Body of pancreas (tissue), 4 donors: ENCODE results near the gene PPP1R1B. TPM values are rescaled to one million over a fixed set of nuclear protein-coding genes. Genes with fewer than 3 reads are reported as not detected.

Experiments used
- ATAC-seq: fragments of 150-250 bp; one replicate; pipeline ENCODE4 v1.9.1; 2016
- DNase-seq, 4 donors: peaks; one replicate each; pipeline ENCODE4 v3.0.0-alpha.2; 2019
- H3K27ac ChIP-seq, 4 donors: fragments of 200-600 bp; sonication (generic); 1 replicate in 3 of 4; 2 replicates in 1 of 4; pipeline versions ENCODE4 v1.5.1 to v1.6.1; 2016 to 2019; ENCODE audit warnings: mild to moderate bottlenecking in 1 of 4, mixed read lengths in 1 of 4, moderate library complexity in 1 of 4
- H3K27me3 ChIP-seq, 2 donors: fragments of 200-600 bp; sonication (generic); one replicate each; pipeline ENCODE4 v1.6.0; 2016; ENCODE audit warnings: mild to moderate bottlenecking in 1 of 2
- H3K36me3 ChIP-seq, 2 donors: fragments of 200-600 bp; sonication (generic); replicated peaks in 1 of 2; 2 replicates each; pipeline ENCODE4 v1.5.1; 2016; ENCODE audit warnings: low read depth in 2 of 2; ENCODE audit not compliant: insufficient read depth in 1 of 2
- H3K4me1 ChIP-seq: fragments of 200-600 bp; sonication (generic); one replicate; pipeline ENCODE4 v1.6.0; 2016
- H3K4me3 ChIP-seq, 2 donors: fragments of 200-600 bp; sonication (generic); 1 replicate in 1 of 2; 2 replicates in 1 of 2; pipeline ENCODE4 v1.5.1; 2016 to 2019
- H3K9me3 ChIP-seq, 3 donors: fragments of 200-600 bp; sonication (generic); 1 replicate in 2 of 3; 2 replicates in 1 of 3; pipeline ENCODE4 v1.5.1; 2016
- POLR2A ChIP-seq, 3 donors: fragments of 450-650 bp; IDR thresholded peaks; one replicate each; pipeline ENCODE4 v1.6.1; 2016; ENCODE audit warnings: antibody characterized with exemption in 3 of 3, mild to moderate bottlenecking in 2 of 3
- WGBS, 2 donors: methylation state at CpG; one replicate each; pipeline ENCODE4 v1.1.5; 2017; 5-methylcytosine and 5-hydroxymethylcytosine counted together
- intact Hi-C: fragments of 100-400 bp; cut with DNase I; formaldehyde crosslinking; loops from one replicate; pipeline ENCODE4 v1.15.1; 2023
- total RNA-seq, 2 donors: library from RNA; depleted of rRNA; stranded (reverse); fragments of >200 nt; gene quantifications; one replicate each; pipeline ENCODE4 v1.1.0, GENCODE V29; 2016
- TF ChIP-seq, protein P1 (sequence below), 7 experiments: fragments of 450-650 bp in 4 of 7; fragments of 200-600 bp in 3 of 7; sonication (generic) in 3 of 7; IDR thresholded peaks; one replicate each; pipeline ENCODE4 v1.5.1; 2016 to 2019; ENCODE audit warnings: antibody characterized with exemption in 7 of 7

The PPP1R1B gene
- total RNA-seq, 2 donors from 2014 or later = 38.4 to 75.8 TPM

DNA sequence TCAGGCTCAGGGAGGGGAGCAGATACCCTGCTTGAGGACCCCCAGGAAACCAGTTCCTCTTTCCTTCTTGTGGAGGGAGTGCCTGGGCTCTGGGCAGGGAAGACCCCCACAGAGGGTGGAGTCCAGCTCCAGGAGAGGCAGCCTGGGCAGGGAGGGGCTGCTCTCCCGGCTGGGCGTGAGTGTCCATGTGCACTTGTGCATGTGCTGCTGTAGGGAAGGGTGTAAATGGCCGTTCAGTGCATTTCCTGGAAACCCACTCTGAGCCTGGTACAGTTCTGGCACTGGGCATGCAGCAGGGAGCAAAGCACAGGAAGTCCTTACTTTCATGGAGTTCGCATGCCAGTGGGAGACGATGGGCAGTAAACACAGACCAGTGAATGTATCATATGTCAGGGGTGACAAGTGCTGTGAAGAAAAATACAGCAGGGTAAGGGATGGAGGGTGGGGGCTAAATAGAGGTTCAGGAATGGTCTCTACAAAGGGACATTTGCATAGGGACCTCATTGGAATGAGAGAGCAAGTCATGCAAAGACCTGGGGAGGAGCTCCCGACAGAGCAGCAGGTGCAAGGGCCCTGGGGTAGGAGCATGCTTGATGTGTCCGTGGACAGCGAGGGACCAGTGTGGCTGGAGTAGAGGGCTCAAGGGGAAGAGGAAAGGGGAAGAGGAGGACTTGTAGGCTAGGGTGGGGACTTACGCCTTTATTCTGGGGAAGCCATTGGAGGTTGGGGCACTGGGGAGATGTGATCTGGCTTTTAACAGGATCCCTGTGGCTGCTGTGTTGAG, 15.7 kb downstream of the PPP1R1B start:
- no peaks in the 10 kb centered on the region for H3K9me3 ChIP-seq
- H3K27me3 ChIP-seq = no peaks in the 10 kb centered on the region
- TF ChIP-seq, protein P1, sequence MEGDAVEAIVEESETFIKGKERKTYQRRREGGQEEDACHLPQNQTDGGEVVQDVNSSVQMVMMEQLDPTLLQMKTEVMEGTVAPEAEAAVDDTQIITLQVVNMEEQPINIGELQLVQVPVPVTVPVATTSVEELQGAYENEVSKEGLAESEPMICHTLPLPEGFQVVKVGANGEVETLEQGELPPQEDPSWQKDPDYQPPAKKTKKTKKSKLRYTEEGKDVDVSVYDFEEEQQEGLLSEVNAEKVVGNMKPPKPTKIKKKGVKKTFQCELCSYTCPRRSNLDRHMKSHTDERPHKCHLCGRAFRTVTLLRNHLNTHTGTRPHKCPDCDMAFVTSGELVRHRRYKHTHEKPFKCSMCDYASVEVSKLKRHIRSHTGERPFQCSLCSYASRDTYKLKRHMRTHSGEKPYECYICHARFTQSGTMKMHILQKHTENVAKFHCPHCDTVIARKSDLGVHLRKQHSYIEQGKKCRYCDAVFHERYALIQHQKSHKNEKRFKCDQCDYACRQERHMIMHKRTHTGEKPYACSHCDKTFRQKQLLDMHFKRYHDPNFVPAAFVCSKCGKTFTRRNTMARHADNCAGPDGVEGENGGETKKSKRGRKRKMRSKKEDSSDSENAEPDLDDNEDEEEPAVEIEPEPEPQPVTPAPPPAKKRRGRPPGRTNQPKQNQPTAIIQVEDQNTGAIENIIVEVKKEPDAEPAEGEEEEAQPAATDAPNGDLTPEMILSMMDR (IDR thresholded peaks at IDR 0.05) = no peak
- no peak for TF ChIP-seq POLR2A (IDR thresholded peaks at IDR 0.05)
- intact Hi-C loops = no loop called here
- H3K4me3 ChIP-seq = no peak overlapping the region
- ATAC-seq (no peak), DNase-seq (no peak)
- WGBS, 2 donors = 80 to 85% methylated on average over 9 of the region's 9 CpGs
- H3K4me1 ChIP-seq = peaks cover 47% of the 10 kb centered on the region
- no peak overlapping the region for H3K27ac ChIP-seq
- no peaks in the 10 kb centered on the region for H3K36me3 ChIP-seq

DNA sequence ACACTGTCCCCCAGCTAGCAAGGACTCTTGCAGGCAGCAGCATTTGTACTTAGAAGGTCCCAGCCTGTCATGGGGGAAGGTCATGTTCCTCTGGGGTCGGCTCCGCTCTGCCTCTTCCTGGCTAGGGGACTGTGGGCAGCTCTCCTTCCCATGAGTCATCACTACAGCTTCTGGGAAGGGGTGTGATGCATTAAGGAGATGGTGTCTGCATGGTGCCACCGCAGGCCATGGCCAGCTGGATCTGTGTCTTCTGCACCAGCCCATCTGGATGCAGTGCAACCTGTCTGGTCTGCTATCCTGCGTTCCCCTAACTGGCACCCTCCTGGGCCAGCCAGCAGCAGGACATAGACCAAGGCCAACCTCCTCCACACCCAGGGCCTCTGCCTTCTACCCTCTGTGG, 16.5 kb downstream of the PPP1R1B start:
- Histone ChIP-seq H3K27me3 (no peaks in the 10 kb centered on the region), H3K9me3 (no peaks in the 10 kb centered on the region), H3K4me3 (no peak overlapping the region), H3K27ac (no peak overlapping the region), H3K36me3 (no peaks in the 10 kb centered on the region), H3K4me1 (peaks cover 39% of the 10 kb centered on the region)
- no peak for TF ChIP-seq POLR2A (IDR thresholded peaks at IDR 0.05)
- TF ChIP-seq, protein P1 (IDR thresholded peaks at IDR 0.05) = no peak
- ATAC-seq (no peak), DNase-seq (no peak)
- intact Hi-C loops = no loop called here
- WGBS, 2 donors = 74% methylated on average over 4 of the region's 4 CpGs; no CpG with 5 or more reads in 1 of the 2 donors

DNA sequence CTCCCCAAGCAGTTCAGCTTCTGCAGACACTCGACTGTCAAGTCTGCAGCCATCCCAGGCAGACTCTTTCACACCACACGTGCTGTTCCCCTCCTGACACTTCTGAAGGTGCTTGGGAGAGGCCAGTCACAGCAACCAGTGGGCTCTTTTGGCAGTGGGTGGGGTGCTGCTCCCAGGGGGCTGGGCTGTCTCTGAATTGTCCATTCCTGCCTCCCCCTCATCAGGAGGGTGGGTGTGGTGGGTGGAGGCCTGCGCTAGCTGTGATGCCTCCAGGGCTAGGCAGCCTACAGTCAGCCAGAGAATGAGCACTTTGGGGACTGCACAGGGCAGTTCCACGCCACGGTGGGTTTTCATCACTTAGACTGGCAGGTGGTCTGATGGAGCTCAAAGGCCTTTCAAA, 20.5 kb downstream of the PPP1R1B start:
- Histone ChIP-seq H3K27ac (no peak overlapping the region), H3K27me3 (no peaks in the 10 kb centered on the region), H3K36me3 (no peaks in the 10 kb centered on the region), H3K9me3 (no peaks in the 10 kb centered on the region), H3K4me3 (no peak overlapping the region), H3K4me1 (peaks cover 2% of the 10 kb centered on the region)
- no peak for TF ChIP-seq POLR2A (IDR thresholded peaks at IDR 0.05)
- TF ChIP-seq, protein P1 (IDR thresholded peaks at IDR 0.05) = no peak
- ATAC-seq (no peak), DNase-seq (no peak)
- WGBS, 2 donors = 89 to 93% methylated on average over 5 of the region's 5 CpGs
- intact Hi-C loops = no loop called here

DNA sequence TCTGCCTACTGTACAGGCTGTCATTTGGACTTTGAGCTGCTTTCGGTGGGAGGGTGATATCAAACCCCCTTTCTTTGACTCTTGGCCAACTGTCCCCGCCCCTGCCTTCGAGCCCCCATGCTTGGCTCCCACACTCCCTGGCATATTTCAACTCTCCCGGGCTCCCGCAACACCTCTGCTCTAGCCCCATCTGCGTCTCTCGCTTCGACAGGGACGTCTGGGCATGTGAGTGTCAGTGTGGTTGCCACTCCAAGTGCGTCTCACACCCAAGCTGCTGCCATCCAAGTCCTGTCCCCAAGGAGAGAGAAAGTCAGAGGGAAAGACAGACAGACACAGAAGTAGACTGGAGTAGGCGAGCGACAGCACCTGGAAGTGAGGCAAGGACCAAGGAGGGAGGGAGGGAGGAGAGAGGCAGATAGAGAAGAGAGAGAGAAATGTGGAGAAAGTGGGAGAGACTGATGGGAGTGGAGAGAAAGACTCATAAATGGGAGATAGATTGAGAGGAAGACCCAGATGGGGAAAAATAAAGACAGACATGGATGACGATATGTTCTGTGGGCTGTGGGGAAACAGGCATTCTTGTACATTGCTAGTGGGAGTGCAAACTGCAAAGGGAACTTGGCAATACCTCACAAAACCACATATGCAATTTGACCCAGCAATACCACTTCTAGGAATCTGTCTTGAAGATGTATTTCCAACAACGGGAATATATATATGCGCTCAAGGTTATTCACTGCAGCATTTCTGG, 22.0 kb downstream of the PPP1R1B start:
- WGBS, 2 donors = 79 to 87% methylated on average over 15 of the region's 15 CpGs
- Histone ChIP-seq H3K4me3 (no peak overlapping the region), H3K4me1 (peaks cover 5% of the 10 kb centered on the region), H3K9me3 (no peaks in the 10 kb centered on the region), H3K27me3 (no peaks in the 10 kb centered on the region), H3K36me3 (no peaks in the 10 kb centered on the region), H3K27ac (no peak overlapping the region)
- TF ChIP-seq, protein P1 (IDR thresholded peaks at IDR 0.05) = no peak
- no peak for TF ChIP-seq POLR2A (IDR thresholded peaks at IDR 0.05)
- DNase-seq = no peak
- intact Hi-C loops = no loop called here
- ATAC-seq = no peak
